CD14-positive monocyte (primary cell): ENCODE results near the gene SLC25A33. TPM values are rescaled to one million over a fixed set of nuclear protein-coding genes. Genes with fewer than 3 reads are reported as not detected.

Experiments
- DNase-seq, 3 donors: peaks; one replicate each; pipeline ENCODE4 v3.0.0-alpha.2; 2011 to 2022
- H2AFZ ChIP-seq: 2 replicates; pipeline ENCODE4 v1.6.0; 2012; ENCODE audit warnings: mild to moderate bottlenecking, low read depth, low read length, inconsistent platforms; ENCODE audit not compliant: insufficient read depth, poor library complexity, severe bottlenecking
- H3K27ac ChIP-seq, 2 donors: 1 replicate in 1 of 2; 2 replicates in 1 of 2; pipeline ENCODE4 v1.5.1; 2012 to 2013; ENCODE audit warnings: low read length in 2 of 2, control low read depth in 1 of 2, inconsistent platforms in 1 of 2, low read depth in 1 of 2, mild to moderate bottlenecking in 1 of 2
- H3K27me3 ChIP-seq, 2 donors: one replicate each; pipeline versions ENCODE4 v1.6.0 to v1.6.1; 2011 to 2013; ENCODE audit warnings: low read length in 2 of 2; ENCODE audit not compliant: control insufficient read depth in 2 of 2, insufficient read depth in 2 of 2
- H3K36me3 ChIP-seq, 2 donors: replicated peaks in 1 of 2; 1 replicate in 1 of 2; 2 replicates in 1 of 2; pipeline versions ENCODE4 v1.5.1 to v1.6.1; 2012 to 2013; ENCODE audit warnings: low read length in 2 of 2, control low read depth in 1 of 2, inconsistent platforms in 1 of 2, mild to moderate bottlenecking in 1 of 2; ENCODE audit not compliant: insufficient read depth in 2 of 2, control insufficient read depth in 1 of 2
- H3K4me1 ChIP-seq, 2 donors: 1 replicate in 1 of 2; 2 replicates in 1 of 2; pipeline versions ENCODE4 v1.5.1 to v1.6.1; 2012 to 2013; ENCODE audit warnings: low read length in 2 of 2, control low read depth in 1 of 2, inconsistent platforms in 1 of 2, mild to moderate bottlenecking in 1 of 2, moderate library complexity in 1 of 2; ENCODE audit not compliant: insufficient read depth in 2 of 2, control insufficient read depth in 1 of 2
- H3K4me2 ChIP-seq: replicated peaks from 2 replicates; pipeline ENCODE3; 2012; ENCODE audit warnings: low read length, moderate library complexity, mild to moderate bottlenecking; ENCODE audit not compliant: poor library complexity, severe bottlenecking; ENCODE audit errors: extremely low read depth
- H3K4me3 ChIP-seq, 3 experiments: fragments of 200-600 bp in 1 of 3; sonication (generic) in 1 of 3; replicated peaks in 1 of 3; 1 replicate in 2 of 3; 2 replicates in 1 of 3; pipeline ENCODE4 v1.5.1; 2011 to 2013; ENCODE audit warnings: low read length in 3 of 3, mild to moderate bottlenecking in 3 of 3, control low read depth in 2 of 3, low read depth in 2 of 3, inconsistent platforms in 1 of 3, moderate library complexity in 1 of 3
- H3K79me2 ChIP-seq: 2 replicates; pipeline ENCODE4 v1.6.0; 2012; ENCODE audit warnings: mild to moderate bottlenecking, control low read depth, inconsistent platforms, low read length, moderate library complexity; ENCODE audit not compliant: insufficient read depth
- H3K9ac ChIP-seq: 2 replicates; pipeline ENCODE4 v1.6.0; 2017; ENCODE audit warnings: low read length, mild to moderate bottlenecking; ENCODE audit not compliant: insufficient read depth, poor library complexity, severe bottlenecking
- H3K9me3 ChIP-seq, 2 donors: replicated peaks in 1 of 2; 1 replicate in 1 of 2; 2 replicates in 1 of 2; pipeline versions ENCODE4 v1.5.1 to v1.6.1; 2012 to 2013; ENCODE audit warnings: low read length in 2 of 2, control low read depth in 1 of 2; ENCODE audit not compliant: control insufficient read depth in 1 of 2, insufficient read depth in 1 of 2
- H4K20me1 ChIP-seq: 2 replicates; pipeline ENCODE4 v1.6.0; 2012; ENCODE audit warnings: mild to moderate bottlenecking, low read length, control low read depth, moderate library complexity; ENCODE audit not compliant: insufficient read depth
- H3K27ac Mint-ChIP-seq, 7 donors: one replicate each; pipeline ENCODE4 v1.8.0; 2020; ENCODE audit warnings: mild to moderate bottlenecking in 7 of 7, mixed read lengths in 7 of 7, moderate library complexity in 6 of 7, inconsistent platforms in 2 of 7
- H3K27me3 Mint-ChIP-seq, 3 donors: one replicate each; pipeline ENCODE4 v1.8.0; 2021 to 2022; ENCODE audit warnings: low read depth in 3 of 3, mild to moderate bottlenecking in 3 of 3, mixed read lengths in 3 of 3, moderate library complexity in 3 of 3, inconsistent platforms in 1 of 3
- H3K36me3 Mint-ChIP-seq, 2 donors: one replicate each; pipeline ENCODE4 v1.8.0; 2020; ENCODE audit warnings: mixed read lengths in 2 of 2, inconsistent platforms in 1 of 2, mild to moderate bottlenecking in 1 of 2
- H3K4me1 Mint-ChIP-seq: one replicate; pipeline ENCODE4 v1.8.0; 2020; ENCODE audit warnings: mild to moderate bottlenecking, mixed read lengths
- H3K4me3 Mint-ChIP-seq, 2 donors: one replicate each; pipeline ENCODE4 v1.8.0; 2020; ENCODE audit warnings: mild to moderate bottlenecking in 2 of 2, mixed read lengths in 2 of 2, moderate library complexity in 1 of 2
- H3K9me3 Mint-ChIP-seq, 7 donors: one replicate each; pipeline ENCODE4 v1.8.0; 2020 to 2022; ENCODE audit warnings: mixed read lengths in 7 of 7, mild to moderate bottlenecking in 6 of 7, moderate library complexity in 6 of 7, inconsistent platforms in 2 of 7
- WGBS: methylation state at CpG from one replicate; pipeline ENCODE4 v1.1.5; 2013; ENCODE audit warnings: missing lambda C conversion rate; ENCODE audit not compliant: insufficient coverage; 5-methylcytosine and 5-hydroxymethylcytosine counted together
- intact Hi-C, 2 donors: fragments of 100-400 bp; cut with micrococcal nuclease; formaldehyde crosslinking; loops; one replicate each; pipeline versions ENCODE4 v1.15.0 to v1.15.1; 2023
- polyA plus RNA-seq, 3 donors: library from polyadenylated mRNA; depleted of rRNA in 1 of 3; unstranded in 2 of 3; stranded (reverse) in 1 of 3; fragments of 300-500 nt in 2 of 3; fragments of >200 nt in 1 of 3; fragmentation: Illumina TruSeq in 2 of 3; gene quantifications; 1 replicate in 2 of 3; 2 replicates in 1 of 3; pipeline ENCODE4 v1.2.3, GENCODE V29; 2012 to 2021
- TF ChIP-seq, protein P1 (sequence below): fragments of 200-600 bp; IDR thresholded peaks from one replicate; pipeline ENCODE4 v1.8.0; 2022; ENCODE audit warnings: antibody characterized with exemption, mild to moderate bottlenecking

The SLC25A33 gene
- polyA plus RNA-seq, 3 donors: 2.3 to 6.4 (median 4.4) TPM

DNA sequence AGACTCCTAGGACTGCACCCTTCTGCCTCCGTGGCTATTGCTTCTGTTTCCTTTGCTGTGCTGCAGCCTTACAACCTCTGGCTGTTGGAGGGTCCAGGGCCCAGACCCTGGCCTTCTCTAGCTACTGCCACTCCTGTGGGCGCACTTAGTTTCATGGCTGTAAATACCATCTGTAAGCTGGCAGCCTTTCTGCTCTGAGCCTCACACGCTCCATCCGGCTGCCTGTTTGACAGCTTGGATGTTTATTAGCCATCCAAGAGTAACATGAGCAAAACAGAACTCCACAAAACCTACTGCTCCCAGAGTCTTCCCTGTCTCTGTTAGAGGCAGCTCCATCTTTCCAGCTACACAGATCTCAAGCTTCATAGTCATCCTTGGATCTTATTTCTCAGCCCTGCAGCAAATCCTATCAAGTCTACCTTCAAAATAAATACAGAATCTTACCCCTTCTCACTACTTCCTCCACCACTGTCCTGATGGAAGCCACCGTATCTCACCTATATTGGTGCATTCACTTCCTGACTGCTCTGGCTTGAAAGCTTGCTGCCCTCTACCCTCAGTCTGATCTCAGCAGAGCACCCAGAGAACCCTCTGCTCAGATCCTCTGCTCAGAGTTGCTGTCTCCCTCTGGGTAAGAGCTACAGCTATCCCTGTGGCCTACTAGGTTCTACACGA is 19.1 kb downstream of the SLC25A33 start:
- H3K9me3 ChIP-seq: no peaks in the 10 kb centered on the region
- Mint-ChIP-seq H3K9me3 (peaks cover 0 to 2% (median 0%) of the 10 kb centered on the region in 7 donors), H3K27ac (peak overlapping the region in 1 of 7 donors; percentile 18), H3K4me1 (peaks cover 9% of the 10 kb centered on the region), H3K36me3 (peaks cover 39 to 86% of the 10 kb centered on the region in 2 donors), H3K27me3 (no peaks in the 10 kb centered on the region), H3K4me3 (peak overlapping the region in 1 of 2 donors; percentile 21)
- H3K79me2 ChIP-seq: no peaks in the 10 kb centered on the region
- intact Hi-C loops: no loop called here
- no peak overlapping the region for H3K4me3 ChIP-seq
- no peak overlapping the region for H3K9ac ChIP-seq
- H4K20me1 ChIP-seq: no peaks in the 10 kb centered on the region
- H3K27ac ChIP-seq: no peak overlapping the region
- no peak for DNase-seq
- no peaks in the 10 kb centered on the region for H3K27me3 ChIP-seq
- WGBS: 93% methylated on average over 4 of the region's 6 CpGs
- H3K4me2 ChIP-seq: no peak overlapping the region
- H2AFZ ChIP-seq: no peak overlapping the region
- H3K4me1 ChIP-seq: peaks cover 5 to 10% of the 10 kb centered on the region in 2 donors
- H3K36me3 ChIP-seq: peaks cover 32 to 61% of the 10 kb centered on the region in 2 donors
- TF ChIP-seq, protein P1, sequence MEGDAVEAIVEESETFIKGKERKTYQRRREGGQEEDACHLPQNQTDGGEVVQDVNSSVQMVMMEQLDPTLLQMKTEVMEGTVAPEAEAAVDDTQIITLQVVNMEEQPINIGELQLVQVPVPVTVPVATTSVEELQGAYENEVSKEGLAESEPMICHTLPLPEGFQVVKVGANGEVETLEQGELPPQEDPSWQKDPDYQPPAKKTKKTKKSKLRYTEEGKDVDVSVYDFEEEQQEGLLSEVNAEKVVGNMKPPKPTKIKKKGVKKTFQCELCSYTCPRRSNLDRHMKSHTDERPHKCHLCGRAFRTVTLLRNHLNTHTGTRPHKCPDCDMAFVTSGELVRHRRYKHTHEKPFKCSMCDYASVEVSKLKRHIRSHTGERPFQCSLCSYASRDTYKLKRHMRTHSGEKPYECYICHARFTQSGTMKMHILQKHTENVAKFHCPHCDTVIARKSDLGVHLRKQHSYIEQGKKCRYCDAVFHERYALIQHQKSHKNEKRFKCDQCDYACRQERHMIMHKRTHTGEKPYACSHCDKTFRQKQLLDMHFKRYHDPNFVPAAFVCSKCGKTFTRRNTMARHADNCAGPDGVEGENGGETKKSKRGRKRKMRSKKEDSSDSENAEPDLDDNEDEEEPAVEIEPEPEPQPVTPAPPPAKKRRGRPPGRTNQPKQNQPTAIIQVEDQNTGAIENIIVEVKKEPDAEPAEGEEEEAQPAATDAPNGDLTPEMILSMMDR: no peak

DNA sequence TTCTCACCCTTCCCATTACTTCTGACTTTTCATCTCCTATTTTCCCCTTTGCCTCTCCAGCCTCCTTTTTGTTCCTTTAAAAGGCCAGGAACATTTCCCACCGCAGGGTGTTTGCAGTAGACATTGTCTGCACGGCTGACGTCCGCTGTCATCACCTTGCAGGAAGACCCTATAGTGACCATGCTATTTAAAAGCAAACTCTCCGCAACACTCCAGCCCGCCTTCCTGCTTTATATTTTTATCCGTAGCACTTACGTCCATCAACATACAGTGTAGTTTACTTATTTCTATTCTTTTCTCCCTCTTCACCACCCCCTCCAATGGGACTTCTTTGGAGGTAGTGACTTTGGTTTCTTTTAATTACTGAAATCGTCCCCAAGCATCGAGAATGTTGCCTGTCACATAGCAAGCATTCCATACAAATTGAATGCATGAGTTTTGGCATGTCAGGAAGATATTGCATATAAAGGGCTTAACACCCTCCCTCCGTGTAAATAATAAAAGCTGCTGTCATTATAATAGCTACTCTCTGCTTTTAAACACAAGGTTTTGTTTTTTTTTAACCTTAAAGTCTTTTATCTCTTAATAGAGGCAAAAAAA is 19.8 kb downstream of the SLC25A33 start:
- H3K4me1 ChIP-seq: peaks cover 5 to 10% of the 10 kb centered on the region in 2 donors
- WGBS: 93% methylated on average over 4 of the region's 11 CpGs
- no peak overlapping the region for H2AFZ ChIP-seq
- H3K9ac ChIP-seq: no peak overlapping the region
- H3K4me2 ChIP-seq: no peak overlapping the region
- no peak overlapping the region for H3K4me3 ChIP-seq
- TF ChIP-seq, protein P1: no peak
- H3K27me3 ChIP-seq: no peaks in the 10 kb centered on the region
- peaks cover 30 to 62% of the 10 kb centered on the region in 2 donors for H3K36me3 ChIP-seq
- H3K27ac ChIP-seq: no peak overlapping the region
- peaks cover 9% of the 10 kb centered on the region for H3K4me1 Mint-ChIP-seq
- H3K4me3 Mint-ChIP-seq: no peak overlapping the region
- no peak for DNase-seq
- peak overlapping the region in 1 of 7 donors; percentile 46 for H3K27ac Mint-ChIP-seq
- intact Hi-C loops: no loop called here
- H3K36me3 Mint-ChIP-seq: peaks cover 38 to 84% of the 10 kb centered on the region in 2 donors
- no peaks in the 10 kb centered on the region for H4K20me1 ChIP-seq
- H3K9me3 Mint-ChIP-seq: peaks cover 0 to 6% (median 0%) of the 10 kb centered on the region in 7 donors
- H3K79me2 ChIP-seq: no peaks in the 10 kb centered on the region
- H3K9me3 ChIP-seq: no peaks in the 10 kb centered on the region
- no peaks in the 10 kb centered on the region for H3K27me3 Mint-ChIP-seq
